NCI-H2196 treated with DMSO at 0.1 percent for 48 hours (cell line): ENCODE results near the gene GYPB.
"Not testable (repeated sequence)": the region's sequence is repeated elsewhere in the genome, so short reads cannot be mapped to it uniquely, and the experiment has no call there.

Experiments used
- DNase-seq: peaks from one replicate; lab custom pipeline; 2025; ENCODE audit not compliant: unreplicated experiment; lab: John Stamatoyannopoulos, UW

GYPB gene

DNA sequence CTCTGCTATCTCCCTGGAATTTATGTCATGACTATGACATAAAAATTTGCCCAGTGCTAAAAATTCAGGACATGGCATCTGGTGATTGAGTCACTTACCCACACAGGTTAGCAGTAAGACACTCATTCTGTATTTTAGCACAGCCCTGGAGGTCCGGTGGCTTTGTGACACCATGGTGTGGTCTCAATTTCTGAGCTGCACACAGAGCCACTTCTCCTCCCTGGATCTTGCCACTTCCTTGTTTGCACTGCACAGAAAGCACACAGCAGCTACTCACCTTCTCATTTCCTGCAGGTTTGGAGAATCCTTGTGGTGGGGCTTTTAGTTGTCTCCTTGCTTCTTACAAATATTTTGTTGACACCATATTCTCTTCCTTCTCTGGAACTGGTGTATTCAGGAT lies 69.0 kb downstream of the GYPB start:
- not testable (repeated sequence) for DNase-seq

DNA sequence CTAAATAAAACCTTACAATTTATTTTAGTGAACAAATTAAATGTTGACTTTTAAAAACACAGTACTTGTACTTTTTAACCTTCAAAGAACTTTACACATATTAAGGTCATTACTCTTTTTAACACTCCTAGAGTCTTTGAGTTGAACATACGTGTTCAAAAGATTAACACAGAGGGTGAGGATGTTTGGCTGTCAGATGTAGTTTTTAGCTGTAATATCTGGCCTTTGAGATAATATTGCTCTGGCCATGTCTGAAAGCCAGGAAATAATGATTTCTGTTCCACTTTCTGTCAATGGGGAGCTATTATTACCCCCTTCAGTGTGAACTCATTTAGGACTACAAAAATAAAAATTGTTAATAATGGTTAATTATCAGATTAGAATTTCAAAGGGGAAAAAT lies 71.7 kb downstream of the GYPB start:
- not testable (repeated sequence) for DNase-seq
